CD14-positive monocyte (primary cell): Measurements from ENCODE around the gene THSD4. TPM values are rescaled to one million over a fixed set of nuclear protein-coding genes. Genes with fewer than 3 reads are reported as not detected.
"Not testable (repeated sequence)": the region's sequence is repeated elsewhere in the genome, so short reads cannot be mapped to it uniquely, and the experiment has no call there.

Experiments used
- DNase-seq, 3 donors: peaks; one replicate each; pipeline ENCODE4 v3.0.0-alpha.2; 2011 to 2022
- H2AFZ ChIP-seq: 2 replicates; pipeline ENCODE4 v1.6.0; 2012; ENCODE audit warnings: mild to moderate bottlenecking, low read depth, low read length, inconsistent platforms; ENCODE audit not compliant: insufficient read depth, poor library complexity, severe bottlenecking
- H3K27ac ChIP-seq, 2 donors: 1 replicate in 1 of 2; 2 replicates in 1 of 2; pipeline ENCODE4 v1.5.1; 2012 to 2013; ENCODE audit warnings: low read length in 2 of 2, control low read depth in 1 of 2, inconsistent platforms in 1 of 2, low read depth in 1 of 2, mild to moderate bottlenecking in 1 of 2
- H3K27me3 ChIP-seq, 2 donors: one replicate each; pipeline versions ENCODE4 v1.6.0 to v1.6.1; 2011 to 2013; ENCODE audit warnings: low read length in 2 of 2; ENCODE audit not compliant: control insufficient read depth in 2 of 2, insufficient read depth in 2 of 2
- H3K36me3 ChIP-seq, 2 donors: replicated peaks in 1 of 2; 1 replicate in 1 of 2; 2 replicates in 1 of 2; pipeline versions ENCODE4 v1.5.1 to v1.6.1; 2012 to 2013; ENCODE audit warnings: low read length in 2 of 2, control low read depth in 1 of 2, inconsistent platforms in 1 of 2, mild to moderate bottlenecking in 1 of 2; ENCODE audit not compliant: insufficient read depth in 2 of 2, control insufficient read depth in 1 of 2
- H3K4me1 ChIP-seq, 2 donors: 1 replicate in 1 of 2; 2 replicates in 1 of 2; pipeline versions ENCODE4 v1.5.1 to v1.6.1; 2012 to 2013; ENCODE audit warnings: low read length in 2 of 2, control low read depth in 1 of 2, inconsistent platforms in 1 of 2, mild to moderate bottlenecking in 1 of 2, moderate library complexity in 1 of 2; ENCODE audit not compliant: insufficient read depth in 2 of 2, control insufficient read depth in 1 of 2
- H3K4me2 ChIP-seq: replicated peaks from 2 replicates; pipeline ENCODE3; 2012; ENCODE audit warnings: low read length, moderate library complexity, mild to moderate bottlenecking; ENCODE audit not compliant: poor library complexity, severe bottlenecking; ENCODE audit errors: extremely low read depth
- H3K4me3 ChIP-seq, 3 experiments: fragments of 200-600 bp in 1 of 3; sonication (generic) in 1 of 3; replicated peaks in 1 of 3; 1 replicate in 2 of 3; 2 replicates in 1 of 3; pipeline ENCODE4 v1.5.1; 2011 to 2013; ENCODE audit warnings: low read length in 3 of 3, mild to moderate bottlenecking in 3 of 3, control low read depth in 2 of 3, low read depth in 2 of 3, inconsistent platforms in 1 of 3, moderate library complexity in 1 of 3
- H3K79me2 ChIP-seq: 2 replicates; pipeline ENCODE4 v1.6.0; 2012; ENCODE audit warnings: mild to moderate bottlenecking, control low read depth, inconsistent platforms, low read length, moderate library complexity; ENCODE audit not compliant: insufficient read depth
- H3K9ac ChIP-seq: 2 replicates; pipeline ENCODE4 v1.6.0; 2017; ENCODE audit warnings: low read length, mild to moderate bottlenecking; ENCODE audit not compliant: insufficient read depth, poor library complexity, severe bottlenecking
- H3K9me3 ChIP-seq, 2 donors: replicated peaks in 1 of 2; 1 replicate in 1 of 2; 2 replicates in 1 of 2; pipeline versions ENCODE4 v1.5.1 to v1.6.1; 2012 to 2013; ENCODE audit warnings: low read length in 2 of 2, control low read depth in 1 of 2; ENCODE audit not compliant: control insufficient read depth in 1 of 2, insufficient read depth in 1 of 2
- H4K20me1 ChIP-seq: 2 replicates; pipeline ENCODE4 v1.6.0; 2012; ENCODE audit warnings: mild to moderate bottlenecking, low read length, control low read depth, moderate library complexity; ENCODE audit not compliant: insufficient read depth
- H3K27ac Mint-ChIP-seq, 7 donors: one replicate each; pipeline ENCODE4 v1.8.0; 2020; ENCODE audit warnings: mild to moderate bottlenecking in 7 of 7, mixed read lengths in 7 of 7, moderate library complexity in 6 of 7, inconsistent platforms in 2 of 7
- H3K27me3 Mint-ChIP-seq, 3 donors: one replicate each; pipeline ENCODE4 v1.8.0; 2021 to 2022; ENCODE audit warnings: low read depth in 3 of 3, mild to moderate bottlenecking in 3 of 3, mixed read lengths in 3 of 3, moderate library complexity in 3 of 3, inconsistent platforms in 1 of 3
- H3K36me3 Mint-ChIP-seq, 2 donors: one replicate each; pipeline ENCODE4 v1.8.0; 2020; ENCODE audit warnings: mixed read lengths in 2 of 2, inconsistent platforms in 1 of 2, mild to moderate bottlenecking in 1 of 2
- H3K4me1 Mint-ChIP-seq: one replicate; pipeline ENCODE4 v1.8.0; 2020; ENCODE audit warnings: mild to moderate bottlenecking, mixed read lengths
- H3K4me3 Mint-ChIP-seq, 2 donors: one replicate each; pipeline ENCODE4 v1.8.0; 2020; ENCODE audit warnings: mild to moderate bottlenecking in 2 of 2, mixed read lengths in 2 of 2, moderate library complexity in 1 of 2
- H3K9me3 Mint-ChIP-seq, 7 donors: one replicate each; pipeline ENCODE4 v1.8.0; 2020 to 2022; ENCODE audit warnings: mixed read lengths in 7 of 7, mild to moderate bottlenecking in 6 of 7, moderate library complexity in 6 of 7, inconsistent platforms in 2 of 7
- WGBS: methylation state at CpG from one replicate; pipeline ENCODE4 v1.1.5; 2013; ENCODE audit warnings: missing lambda C conversion rate; ENCODE audit not compliant: insufficient coverage; 5-methylcytosine and 5-hydroxymethylcytosine counted together
- intact Hi-C, 2 donors: fragments of 100-400 bp; cut with micrococcal nuclease; formaldehyde crosslinking; loops; one replicate each; pipeline versions ENCODE4 v1.15.0 to v1.15.1; 2023
- polyA plus RNA-seq, 3 donors: library from polyadenylated mRNA; depleted of rRNA in 1 of 3; unstranded in 2 of 3; stranded (reverse) in 1 of 3; fragments of 300-500 nt in 2 of 3; fragments of >200 nt in 1 of 3; fragmentation: Illumina TruSeq in 2 of 3; gene quantifications; 1 replicate in 2 of 3; 2 replicates in 1 of 3; pipeline ENCODE4 v1.2.3, GENCODE V29; 2012 to 2021
- TF ChIP-seq, protein P1 (sequence below): fragments of 200-600 bp; IDR thresholded peaks from one replicate; pipeline ENCODE4 v1.8.0; 2022; ENCODE audit warnings: antibody characterized with exemption, mild to moderate bottlenecking

THSD4 gene
- polyA plus RNA-seq, 3 donors, result not detected

DNA sequence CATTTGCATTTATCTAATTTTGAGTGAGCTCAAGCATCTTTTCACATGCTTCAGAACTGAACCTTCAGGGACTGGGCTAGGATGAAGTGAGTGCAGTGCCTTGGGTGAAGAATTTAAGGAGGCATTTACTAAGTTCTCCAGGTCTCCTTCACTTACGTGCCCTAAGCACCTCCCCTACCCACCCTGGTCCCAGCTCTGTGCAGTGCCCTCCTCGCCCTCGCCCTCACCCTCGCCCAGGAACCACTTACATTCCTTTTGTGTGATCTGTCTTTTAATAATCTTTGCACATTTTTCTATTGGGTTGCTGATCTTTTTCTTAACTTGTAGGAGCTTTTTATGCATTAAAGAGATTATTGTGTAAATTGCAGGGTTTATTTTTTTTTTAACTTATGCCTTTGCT, 322.6 kb downstream of the THSD4 start:
- no peak overlapping the region for H3K4me3 ChIP-seq
- H2AFZ ChIP-seq, result no peak overlapping the region
- Mint-ChIP-seq H3K36me3 (no peaks in the 10 kb centered on the region), H3K4me1 (peaks cover 10% of the 10 kb centered on the region), H3K4me3 (no peak overlapping the region), H3K9me3 (peaks cover 0 to 3% (median 0%) of the 10 kb centered on the region in 7 donors), H3K27me3 (peaks cover 3 to 9% (median 5%) of the 10 kb centered on the region in 3 donors), H3K27ac (no peak overlapping the region)
- H3K27me3 ChIP-seq, result peaks cover 0 to 2% of the 10 kb centered on the region in 2 donors
- TF ChIP-seq, protein P1, sequence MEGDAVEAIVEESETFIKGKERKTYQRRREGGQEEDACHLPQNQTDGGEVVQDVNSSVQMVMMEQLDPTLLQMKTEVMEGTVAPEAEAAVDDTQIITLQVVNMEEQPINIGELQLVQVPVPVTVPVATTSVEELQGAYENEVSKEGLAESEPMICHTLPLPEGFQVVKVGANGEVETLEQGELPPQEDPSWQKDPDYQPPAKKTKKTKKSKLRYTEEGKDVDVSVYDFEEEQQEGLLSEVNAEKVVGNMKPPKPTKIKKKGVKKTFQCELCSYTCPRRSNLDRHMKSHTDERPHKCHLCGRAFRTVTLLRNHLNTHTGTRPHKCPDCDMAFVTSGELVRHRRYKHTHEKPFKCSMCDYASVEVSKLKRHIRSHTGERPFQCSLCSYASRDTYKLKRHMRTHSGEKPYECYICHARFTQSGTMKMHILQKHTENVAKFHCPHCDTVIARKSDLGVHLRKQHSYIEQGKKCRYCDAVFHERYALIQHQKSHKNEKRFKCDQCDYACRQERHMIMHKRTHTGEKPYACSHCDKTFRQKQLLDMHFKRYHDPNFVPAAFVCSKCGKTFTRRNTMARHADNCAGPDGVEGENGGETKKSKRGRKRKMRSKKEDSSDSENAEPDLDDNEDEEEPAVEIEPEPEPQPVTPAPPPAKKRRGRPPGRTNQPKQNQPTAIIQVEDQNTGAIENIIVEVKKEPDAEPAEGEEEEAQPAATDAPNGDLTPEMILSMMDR, result no peak
- intact Hi-C loops, result no loop called here
- H4K20me1 ChIP-seq, result no peaks in the 10 kb centered on the region
- DNase-seq, result no peak
- H3K79me2 ChIP-seq, result no peaks in the 10 kb centered on the region
- H3K36me3 ChIP-seq, result no peaks in the 10 kb centered on the region
- H3K4me2 ChIP-seq, result no peak overlapping the region
- H3K9me3 ChIP-seq, result no peaks in the 10 kb centered on the region
- no peak overlapping the region for H3K9ac ChIP-seq
- peaks cover 4% of the 10 kb centered on the region in 2 donors for H3K4me1 ChIP-seq
- H3K27ac ChIP-seq, result no peak overlapping the region
- WGBS, result no CpG with 5 or more reads among the region's 4 CpGs

DNA sequence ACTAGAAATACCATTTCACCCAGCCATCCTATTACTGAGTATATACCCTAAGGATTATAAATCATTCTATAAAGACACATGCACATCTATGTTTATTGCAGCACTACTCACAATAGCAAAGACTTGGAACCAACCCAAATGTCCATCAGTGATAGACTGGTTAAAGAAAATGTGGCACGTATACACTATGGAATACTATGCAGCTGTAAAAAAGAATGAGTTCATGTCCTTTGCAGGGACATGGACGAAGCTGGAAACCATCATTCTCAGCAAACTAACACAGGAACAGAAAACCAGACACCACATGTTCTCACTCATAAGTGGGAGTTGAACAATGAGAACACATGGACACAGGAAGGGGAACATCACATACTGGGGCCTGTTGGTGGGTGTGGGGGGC, 324.2 kb downstream of the THSD4 start:
- H3K4me3 ChIP-seq, H3K27ac Mint-ChIP-seq, H3K9me3 Mint-ChIP-seq, H3K4me2 ChIP-seq, H3K27ac ChIP-seq, H2AFZ ChIP-seq, H3K27me3 ChIP-seq, H3K27me3 Mint-ChIP-seq, H3K36me3 Mint-ChIP-seq, H3K9me3 ChIP-seq, H3K4me3 Mint-ChIP-seq, H4K20me1 ChIP-seq, DNase-seq, H3K36me3 ChIP-seq, H3K9ac ChIP-seq, H3K79me2 ChIP-seq, intact Hi-C loops: not testable (repeated sequence)
- peaks cover 10 to 14% of the 10 kb centered on the region in 2 donors for H3K4me1 ChIP-seq
- H3K4me1 Mint-ChIP-seq, result peaks cover 18% of the 10 kb centered on the region
- no CpG with 5 or more reads among the region's 2 CpGs for WGBS
